NCI-H345 treated with DMSO at 0.1 percent for 48 hours (cell line): ENCODE results near the gene CD9.

Source experiments
- DNase-seq: peaks from one replicate; lab custom pipeline; 2025; ENCODE audit not compliant: unreplicated experiment; lab: John Stamatoyannopoulos, UW

CD9 gene

GRCh38 chr12:6273205-6273540 lies 73.0 kb downstream of the CD9 start:
- DNase-seq: no peak

- no peak for DNase-seq
Observed at GRCh38 chr12:6273541-6274230, 73.5 kb downstream of the CD9 start.

GRCh38 chr12:6274231-6275221 lies 74.3 kb downstream of the CD9 start:
- DNase-seq: no peak

GRCh38 chr12:6275928-6276887 lies 76.0 kb downstream of the CD9 start:
- DNase-seq: no peak

- DNase-seq: no peak
Observed at GRCh38 chr12:6276956-6277620, 76.9 kb downstream of the CD9 start.

GRCh38 chr12:6277982-6278438 lies 77.8 kb downstream of the CD9 start:
- no peak for DNase-seq

- DNase-seq: no peak
Observed at GRCh38 chr12:6278439-6279255, 78.4 kb downstream of the CD9 start.

GRCh38 chr12:6279256-6279628 lies 79.0 kb downstream of the CD9 start:
- DNase-seq: no peak

GRCh38 chr12:6279631-6280030 lies 79.4 kb downstream of the CD9 start:
- DNase-seq: no peak

GRCh38 chr12:6280053-6280469 lies 79.9 kb downstream of the CD9 start:
- DNase-seq: no peak

GRCh38 chr12:6280672-6281071 lies 80.5 kb downstream of the CD9 start:
- no peak for DNase-seq

- DNase-seq: no peak
Observed at GRCh38 chr12:6281081-6281809, 81.0 kb downstream of the CD9 start.

GRCh38 chr12:6282453-6282840 lies 82.2 kb downstream of the CD9 start:
- DNase-seq: no peak

GRCh38 chr12:6284273-6284672 lies 84.1 kb downstream of the CD9 start:
- no peak for DNase-seq

- peak; percentile 85 for DNase-seq
Observed at GRCh38 chr12:6285063-6285477, 84.9 kb downstream of the CD9 start.

GRCh38 chr12:6285532-6286306 lies 85.5 kb downstream of the CD9 start:
- no peak for DNase-seq
